ENCODE results near the gene TRIM32. TPM values are rescaled to one million over a fixed set of nuclear protein-coding genes. Genes with fewer than 3 reads are reported as not detected.
A peak's percentile ranks its signal among the peaks of the same experiment; 100 is the strongest.

The TRIM32 gene
- total RNA-seq, 6 experiments from 2014 or later, result 53.7 to 71.6 (median 60.3) TPM

GRCh38 chr9:116683535-116683934 is 3.6 kb upstream of the TRIM32 start:
- H3K36me3 Mint-ChIP-seq (ENCODE audit: low read depth), result peaks cover 11% of the 10 kb centered on the region; the same call in 1 of the 2 replicates
- no peak overlapping the region for H3K4me3 Mint-ChIP-seq
- no peaks in the 10 kb centered on the region; the same call in 1 of the 2 replicates for H3K27me3 Mint-ChIP-seq (ENCODE audit: insufficient read depth)
- H3K4me1 Mint-ChIP-seq (ENCODE audit: low read depth), result peaks cover 38% of the 10 kb centered on the region
- H3K9me3 Mint-ChIP-seq, result no peaks in the 10 kb centered on the region
- H3K27ac Mint-ChIP-seq, result no peak overlapping the region
- DNase-seq, result no peak
- TF ChIP-seq CTCF (IDR thresholded peaks at IDR 0.05), result no peak

GRCh38 chr9:116685166-116685565 is 1.9 kb upstream of the TRIM32 start:
- no peak for DNase-seq
- peak overlapping the region; percentile 19; the same call in 1 of the 2 replicates for H3K27ac Mint-ChIP-seq
- H3K36me3 Mint-ChIP-seq (ENCODE audit: low read depth), result peaks cover 19% of the 10 kb centered on the region
- no peak for TF ChIP-seq CTCF (IDR thresholded peaks at IDR 0.05)
- no peaks in the 10 kb centered on the region; the same call in 1 of the 2 replicates for H3K27me3 Mint-ChIP-seq (ENCODE audit: insufficient read depth)
- peaks cover 55% of the 10 kb centered on the region for H3K4me1 Mint-ChIP-seq (ENCODE audit: low read depth)
- no peaks in the 10 kb centered on the region for H3K9me3 Mint-ChIP-seq
- H3K4me3 Mint-ChIP-seq, result peak overlapping the region; percentile 15

GRCh38 chr9:116686135-116686534 is 970 bp upstream of the TRIM32 start:
- no peaks in the 10 kb centered on the region for H3K9me3 Mint-ChIP-seq
- DNase-seq, result no peak
- peaks cover 25% of the 10 kb centered on the region for H3K36me3 Mint-ChIP-seq (ENCODE audit: low read depth)
- H3K27ac Mint-ChIP-seq, result peak overlapping the region; percentile 74
- no peak for TF ChIP-seq CTCF (IDR thresholded peaks at IDR 0.05)
- H3K4me1 Mint-ChIP-seq (ENCODE audit: low read depth), result peaks cover 64% of the 10 kb centered on the region
- H3K27me3 Mint-ChIP-seq (ENCODE audit: insufficient read depth), result no peaks in the 10 kb centered on the region; the same call in 1 of the 2 replicates
- peak overlapping the region; percentile 89 for H3K4me3 Mint-ChIP-seq

- no peak for TF ChIP-seq CTCF (IDR thresholded peaks at IDR 0.05)
- Mint-ChIP-seq H3K36me3 (ENCODE audit: low read depth) (peaks cover 25% of the 10 kb centered on the region), H3K27ac (peak overlapping the region; percentile 74), H3K27me3 (ENCODE audit: insufficient read depth) (no peaks in the 10 kb centered on the region; the same call in 1 of the 2 replicates), H3K4me3 (peak overlapping the region; percentile 89), H3K4me1 (ENCODE audit: low read depth) (peaks cover 70% of the 10 kb centered on the region), H3K9me3 (no peaks in the 10 kb centered on the region)
- DNase-seq, result peak; percentile 39
Observed at GRCh38 chr9:116686693-116687073, 422 bp upstream of the TRIM32 start.

GRCh38 chr9:116687754-116688135 is 640 bp downstream of the TRIM32 start:
- TF ChIP-seq CTCF (IDR thresholded peaks at IDR 0.05), result no peak
- H3K4me1 Mint-ChIP-seq (ENCODE audit: low read depth), result peaks cover 80% of the 10 kb centered on the region
- DNase-seq, result no peak
- H3K27me3 Mint-ChIP-seq (ENCODE audit: insufficient read depth), result no peaks in the 10 kb centered on the region; the same call in 1 of the 2 replicates
- peak overlapping the region; percentile 89 for H3K4me3 Mint-ChIP-seq
- H3K27ac Mint-ChIP-seq, result peak overlapping the region; percentile 74
- peaks cover 25% of the 10 kb centered on the region for H3K36me3 Mint-ChIP-seq (ENCODE audit: low read depth)
- H3K9me3 Mint-ChIP-seq, result no peaks in the 10 kb centered on the region

Measured in HFFc6 (cell line).